ENCODE measurements around the gene TEAD3. TPM values are rescaled to one million over a fixed set of nuclear protein-coding genes. Genes with fewer than 3 reads are reported as not detected.
"Not testable (repeated sequence)": the region's sequence is repeated elsewhere in the genome, so short reads cannot be mapped to it uniquely, and the experiment has no call there.

Gene TEAD3
- polyA plus RNA-seq, 5 donors: 32.0 to 56.7 (median 48.4) TPM

- peak in 1 of 2 donors; percentile 21 for DNase-seq
Observed at GRCh38 chr6:35451354-35452182, 45.3 kb downstream of the TEAD3 start.

GRCh38 chr6:35449287-35449881 is 47.5 kb downstream of the TEAD3 start:
- peak; percentile 34 to 55 for DNase-seq

- no peak for DNase-seq
Observed at GRCh38 chr6:35448191-35448590, 48.7 kb downstream of the TEAD3 start.

- no peak for DNase-seq
Observed at GRCh38 chr6:35445691-35446090, 51.2 kb downstream of the TEAD3 start.

- DNase-seq: no peak
Observed at GRCh38 chr6:35443341-35444030, 53.4 kb downstream of the TEAD3 start.

GRCh38 chr6:35442693-35443092 is 54.2 kb downstream of the TEAD3 start:
- no peak for DNase-seq

GRCh38 chr6:35441642-35442041 is 55.2 kb downstream of the TEAD3 start:
- DNase-seq: no peak

GRCh38 chr6:35441205-35441604 is 55.7 kb downstream of the TEAD3 start:
- DNase-seq: no peak

GRCh38 chr6:35439308-35439707 is 57.6 kb downstream of the TEAD3 start:
- DNase-seq: no peak

GRCh38 chr6:35438378-35439065 is 58.4 kb downstream of the TEAD3 start:
- not testable (repeated sequence) for DNase-seq

- DNase-seq: no peak
Observed at GRCh38 chr6:35436071-35436857, 60.6 kb downstream of the TEAD3 start.

GRCh38 chr6:35435074-35435837 is 61.6 kb downstream of the TEAD3 start:
- DNase-seq: no peak

GRCh38 chr6:35432702-35433101 is 64.2 kb downstream of the TEAD3 start:
- DNase-seq: not testable (repeated sequence)

- DNase-seq: no peak
Observed at GRCh38 chr6:35432291-35432690, 64.6 kb downstream of the TEAD3 start.

- no peak for DNase-seq
Observed at GRCh38 chr6:35429463-35429862, 67.4 kb downstream of the TEAD3 start.

- DNase-seq: no peak
Observed at GRCh38 chr6:35428421-35429149, 68.3 kb downstream of the TEAD3 start.

GRCh38 chr6:35427851-35428321 is 69.0 kb downstream of the TEAD3 start:
- DNase-seq: no peak

- DNase-seq: no peak
Observed at GRCh38 chr6:35427435-35427834, 69.4 kb downstream of the TEAD3 start.

GRCh38 chr6:35426074-35426473 is 70.8 kb downstream of the TEAD3 start:
- no peak for DNase-seq

- no peak for DNase-seq
Observed at GRCh38 chr6:35425284-35425683, 71.6 kb downstream of the TEAD3 start.
